ENCODE data around the gene SH3RF1.

Gene SH3RF1

GRCh38 chr4:169274033-169274432 lies 3.3 kb upstream of the SH3RF1 start:
- no peak for DNase-seq

- DNase-seq = no peak
Observed at GRCh38 chr4:169272265-169272886, 1.6 kb upstream of the SH3RF1 start.

GRCh38 chr4:169271692-169272007 lies 894 bp upstream of the SH3RF1 start:
- DNase-seq = no peak

DNA sequence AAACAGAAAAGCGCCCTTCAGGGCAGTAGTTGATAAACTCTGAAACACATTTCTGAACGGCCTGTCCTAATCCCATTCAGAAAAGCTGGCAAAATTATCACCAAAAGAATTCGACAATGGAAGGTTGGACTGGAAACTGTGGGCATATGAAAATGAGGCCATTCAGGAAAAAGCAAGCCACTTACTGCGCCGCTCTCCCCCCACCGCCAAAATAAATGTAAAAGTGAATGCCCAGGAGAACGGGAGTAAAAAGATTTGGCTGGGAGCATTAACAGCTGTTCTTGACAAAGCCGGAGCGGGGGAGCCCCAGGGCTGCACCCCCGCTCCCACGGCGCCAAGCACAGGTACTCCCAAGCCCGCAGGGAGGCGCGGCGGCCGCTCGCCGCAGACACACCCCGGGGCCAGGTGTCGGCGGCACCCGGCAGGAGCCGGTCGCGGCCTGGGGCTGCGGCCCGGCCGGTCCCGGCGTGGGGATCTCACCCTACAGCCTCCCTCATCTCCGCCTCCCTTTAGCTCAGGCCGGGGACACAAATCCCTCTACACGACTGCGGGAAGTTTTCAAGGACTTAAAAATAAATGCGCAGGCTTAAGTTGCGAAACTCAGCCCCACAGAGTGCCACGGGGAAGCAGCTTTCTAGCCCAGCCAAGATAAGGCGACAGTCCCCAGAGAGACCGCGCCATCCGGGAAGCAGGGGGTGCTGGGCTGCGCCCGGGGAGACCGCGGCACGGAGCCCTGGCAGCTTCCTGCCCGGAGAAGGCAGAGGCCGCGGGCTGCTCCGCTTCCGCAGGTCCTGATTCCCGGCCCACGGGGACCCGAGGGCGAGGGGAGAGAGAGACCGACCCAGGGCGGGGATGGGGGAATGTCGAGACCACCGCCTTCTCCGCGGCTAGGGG lies 593 bp downstream of the SH3RF1 start:
- no peak for DNase-seq

DNA sequence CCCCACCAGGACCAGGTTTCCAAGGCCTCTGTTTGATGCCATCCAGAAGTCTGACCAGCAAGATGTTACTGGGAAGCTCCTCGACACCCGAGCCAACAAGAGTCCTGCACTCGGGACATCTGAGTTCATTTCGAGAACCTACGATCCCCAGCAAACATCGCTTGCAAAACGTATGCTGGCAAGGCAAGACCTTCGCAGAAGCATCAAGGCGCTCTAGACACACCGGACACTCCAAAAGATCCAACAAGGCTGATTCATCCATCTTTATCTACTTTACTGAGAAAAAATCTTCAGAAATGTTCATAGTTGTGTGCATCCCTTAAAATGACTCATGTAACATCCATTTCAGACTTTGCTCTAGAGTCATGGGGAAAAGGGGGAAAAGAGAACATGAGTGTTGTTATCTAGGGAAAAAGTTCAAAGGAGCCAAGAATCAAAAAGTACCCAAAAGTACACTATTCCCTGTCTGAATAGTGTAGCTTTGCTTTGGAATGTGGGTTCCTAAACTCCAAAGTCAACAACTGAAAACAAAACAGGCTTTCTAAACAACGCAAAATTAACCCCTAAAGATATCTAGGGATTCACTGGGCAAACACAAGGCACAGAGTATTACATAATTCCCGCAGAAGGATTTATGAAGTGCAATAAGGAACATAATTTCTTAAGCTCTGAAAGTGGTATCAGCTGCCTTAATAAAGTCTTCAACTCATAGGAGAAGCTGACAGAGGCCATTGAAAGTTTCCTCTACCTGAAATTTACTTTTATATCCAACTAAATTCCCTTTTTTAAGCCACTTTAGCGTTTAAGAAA lies 1.6 kb downstream of the SH3RF1 start:
- DNase-seq = peak; percentile 1

GRCh38 chr4:169267070-169267469 lies 3.7 kb downstream of the SH3RF1 start:
- no peak for DNase-seq

- no peak for DNase-seq
Observed at GRCh38 chr4:169266661-169267060, 4.1 kb downstream of the SH3RF1 start.

GRCh38 chr4:169266081-169266480 lies 4.7 kb downstream of the SH3RF1 start:
- DNase-seq = no peak

GRCh38 chr4:169263791-169264392 lies 6.9 kb downstream of the SH3RF1 start:
- no peak for DNase-seq

- DNase-seq = no peak
Observed at GRCh38 chr4:169260217-169260866, 10.4 kb downstream of the SH3RF1 start.

- no peak for DNase-seq
Observed at GRCh38 chr4:169259271-169259670, 11.5 kb downstream of the SH3RF1 start.

DNA sequence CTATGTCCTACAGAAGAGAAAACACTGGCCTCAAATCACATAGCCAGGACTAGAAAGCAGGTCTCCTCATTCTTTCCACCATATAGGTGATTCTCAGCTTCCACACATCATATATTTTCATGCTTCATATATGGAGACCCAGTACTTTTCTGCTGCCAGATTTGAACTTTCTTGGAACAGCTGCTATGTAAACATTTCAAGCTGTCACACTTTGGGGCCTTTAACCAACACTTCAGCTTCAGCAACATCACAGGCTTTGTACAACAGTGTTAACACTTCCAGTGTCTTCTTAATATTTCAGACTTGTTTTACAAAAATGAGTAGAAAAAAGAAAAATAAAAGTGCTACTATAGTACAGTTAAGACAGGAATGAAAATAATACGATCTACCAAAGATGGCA lies 12.6 kb downstream of the SH3RF1 start:
- no peak for DNase-seq

DNA sequence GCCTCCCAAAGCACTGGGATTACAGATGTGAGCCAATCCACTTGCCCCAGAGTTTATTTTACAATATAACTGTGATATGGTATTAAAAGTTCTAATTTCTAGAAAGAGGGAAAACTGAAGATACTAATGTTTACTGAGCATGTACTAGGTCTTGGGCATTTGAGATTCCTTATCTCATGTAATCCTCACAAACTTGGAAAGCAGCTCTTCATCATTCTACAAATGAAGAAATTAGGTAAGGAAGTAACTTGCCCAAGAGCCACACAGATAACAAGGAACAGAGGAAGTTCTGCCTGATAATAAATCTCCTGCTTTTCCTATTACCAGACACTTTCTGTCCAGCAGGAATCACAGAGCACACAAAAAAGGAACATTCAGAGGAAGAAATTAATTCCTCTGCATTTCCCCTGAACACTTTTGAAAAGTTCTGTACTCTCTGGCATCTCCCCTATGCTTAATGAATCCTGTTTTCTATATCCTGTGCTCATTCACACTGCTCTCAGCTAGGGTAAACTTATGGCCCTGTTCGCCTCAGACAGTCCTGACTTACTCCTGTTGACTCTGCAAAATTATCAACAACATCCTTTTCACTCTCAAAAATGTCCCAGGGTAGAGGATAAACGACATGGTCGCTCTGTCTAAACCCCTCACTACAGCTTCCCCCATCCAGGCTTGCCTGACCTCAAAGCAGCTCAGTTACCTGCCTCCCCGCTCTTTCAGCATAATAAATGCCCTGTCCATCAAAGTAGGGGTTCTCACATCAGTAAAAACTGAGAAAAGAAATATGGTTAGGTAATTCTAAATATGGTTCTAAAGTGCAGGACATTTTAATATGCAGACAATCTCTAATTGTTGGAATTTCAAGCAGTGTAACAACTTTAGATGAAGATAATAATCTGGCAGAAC lies 13.6 kb downstream of the SH3RF1 start:
- DNase-seq = no peak

DNA sequence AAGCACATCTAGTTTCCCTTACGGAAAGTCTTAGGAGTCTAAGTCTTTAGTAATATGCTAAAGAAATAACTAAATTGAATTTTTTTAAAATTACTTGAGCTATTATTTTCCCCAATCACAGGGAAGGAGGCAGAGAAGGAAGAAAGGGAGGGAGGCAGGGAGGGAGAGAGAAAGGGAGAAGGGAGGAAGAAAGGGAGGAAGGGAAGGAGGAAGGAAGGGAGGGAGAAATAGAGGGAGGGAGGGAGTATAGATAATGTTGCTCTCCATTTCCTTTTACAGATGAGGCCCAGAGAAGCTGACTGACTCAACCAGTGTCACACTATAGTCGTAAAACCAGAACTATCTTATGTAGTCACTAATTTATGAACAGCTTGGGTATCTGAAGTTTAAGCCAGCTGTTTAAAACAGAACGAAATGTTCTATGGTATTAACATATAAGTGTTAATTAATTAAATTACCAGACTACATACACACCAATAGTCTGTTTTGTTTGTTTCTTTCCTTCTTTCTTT lies 14.6 kb downstream of the SH3RF1 start:
- DNase-seq = no peak

- no peak for DNase-seq
Observed at GRCh38 chr4:169254546-169254983, 16.2 kb downstream of the SH3RF1 start.

- DNase-seq = no peak
Observed at GRCh38 chr4:169253904-169254303, 16.9 kb downstream of the SH3RF1 start.

GRCh38 chr4:169253113-169253671 lies 17.6 kb downstream of the SH3RF1 start:
- no peak for DNase-seq

GRCh38 chr4:169252339-169253112 lies 18.2 kb downstream of the SH3RF1 start:
- no peak for DNase-seq

DNA sequence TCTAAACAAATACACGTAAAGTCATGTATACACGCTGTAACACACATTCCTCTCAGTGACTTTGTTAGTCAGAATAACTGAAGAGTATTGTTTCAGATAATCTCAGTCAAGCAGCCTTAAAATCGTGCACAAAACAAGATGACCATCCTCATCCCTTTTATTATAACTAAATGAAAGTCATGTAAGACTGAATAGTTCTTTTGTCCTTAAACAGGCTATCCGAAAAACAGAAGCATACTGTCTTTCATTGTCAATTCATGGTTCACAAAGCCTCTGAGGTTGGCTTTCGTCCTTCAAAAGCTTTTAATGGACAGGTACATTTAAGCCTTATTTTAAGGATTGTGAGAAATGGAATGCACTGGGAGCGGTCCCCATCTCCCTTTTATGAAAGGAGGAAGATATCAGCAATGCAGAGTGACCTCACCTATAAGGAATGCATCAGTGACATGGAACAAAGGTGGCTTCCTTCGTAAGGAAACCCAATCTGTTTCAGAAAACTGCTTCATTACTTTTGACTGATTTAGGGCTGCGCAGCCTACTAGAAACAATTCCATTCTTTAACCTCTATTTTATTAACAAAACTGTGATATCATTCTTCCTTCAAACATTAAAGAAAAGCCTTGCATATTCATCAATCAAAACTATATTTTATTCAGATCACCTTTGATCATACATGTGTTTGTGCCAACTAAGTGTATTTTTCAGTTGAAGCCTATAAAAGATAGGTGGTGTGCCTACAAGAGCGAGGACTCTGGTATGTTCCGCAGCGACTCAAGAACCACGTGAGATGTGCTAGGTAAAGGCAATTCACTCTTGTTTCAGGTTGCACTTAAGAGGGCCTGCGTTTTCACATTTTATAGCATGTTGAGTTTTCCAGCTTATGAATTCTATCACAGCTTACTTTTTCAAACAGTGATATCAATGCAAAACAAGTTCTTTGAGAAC lies 19.2 kb downstream of the SH3RF1 start:
- no peak for DNase-seq

Data from T1000 (cell line).